ENCODE data around the gene MYOZ2. TPM values are rescaled to one million over a fixed set of nuclear protein-coding genes. Genes with fewer than 3 reads are reported as not detected.
A peak's percentile ranks its signal among the peaks of the same experiment; 100 is the strongest.

MYOZ2 gene
- total RNA-seq, 1 experiment from 2014 or later: not detected

- DNase-seq (ENCODE audit: low spot score): no peak
Measured at GRCh38 chr4:119197772-119198212, 62.2 kb downstream of the MYOZ2 start.

GRCh38 chr4:119204916-119205315, 69.3 kb downstream of the MYOZ2 start:
- DNase-seq (ENCODE audit: low spot score): no peak

- DNase-seq (ENCODE audit: low spot score): no peak
Measured at GRCh38 chr4:119205690-119206089, 70.1 kb downstream of the MYOZ2 start.

GRCh38 chr4:119206178-119206577, 70.5 kb downstream of the MYOZ2 start:
- no peak for DNase-seq (ENCODE audit: low spot score)

GRCh38 chr4:119207051-119207450, 71.4 kb downstream of the MYOZ2 start:
- no peak for DNase-seq (ENCODE audit: low spot score)

- peak; percentile 23 for DNase-seq (ENCODE audit: low spot score)
Measured at GRCh38 chr4:119209077-119209476, 73.4 kb downstream of the MYOZ2 start.

- no peak for DNase-seq (ENCODE audit: low spot score)
Measured at GRCh38 chr4:119209586-119209985, 74.0 kb downstream of the MYOZ2 start.

- no peak for DNase-seq (ENCODE audit: low spot score)
Measured at GRCh38 chr4:119210775-119211174, 75.1 kb downstream of the MYOZ2 start.

- no peak for DNase-seq (ENCODE audit: low spot score)
Measured at GRCh38 chr4:119211867-119212233, 76.2 kb downstream of the MYOZ2 start.

- peak; percentile 95 for DNase-seq (ENCODE audit: low spot score)
Measured at GRCh38 chr4:119212234-119212963, 76.8 kb downstream of the MYOZ2 start, which contains the start of gene USP53. TSS of gene USP53 (plus strand) at chr4:119212713. CDS start at chr4:119239760, 27,047 bp downstream.

GRCh38 chr4:119212964-119213606, 77.5 kb downstream of the MYOZ2 start:
- peak; percentile 93 for DNase-seq (ENCODE audit: low spot score)

- DNase-seq (ENCODE audit: low spot score): no peak
Measured at GRCh38 chr4:119218093-119218492, 82.5 kb downstream of the MYOZ2 start.

GRCh38 chr4:119221412-119221811, 85.8 kb downstream of the MYOZ2 start:
- DNase-seq (ENCODE audit: low spot score): no peak

GRCh38 chr4:119227690-119228089, 92.1 kb downstream of the MYOZ2 start:
- DNase-seq (ENCODE audit: low spot score): no peak

- no peak for DNase-seq (ENCODE audit: low spot score)
Measured at GRCh38 chr4:119228406-119228805, 92.8 kb downstream of the MYOZ2 start.

- DNase-seq (ENCODE audit: low spot score): no peak
Measured at GRCh38 chr4:119229908-119230687, 94.5 kb downstream of the MYOZ2 start.

- DNase-seq (ENCODE audit: low spot score): no peak
Measured at GRCh38 chr4:119231491-119231890, 95.9 kb downstream of the MYOZ2 start.

- DNase-seq (ENCODE audit: low spot score): no peak
Measured at GRCh38 chr4:119232286-119232685, 96.7 kb downstream of the MYOZ2 start.

- DNase-seq (ENCODE audit: low spot score): no peak
Measured at GRCh38 chr4:119233191-119233590, 97.6 kb downstream of the MYOZ2 start.

GRCh38 chr4:119233750-119234149, 98.1 kb downstream of the MYOZ2 start:
- DNase-seq (ENCODE audit: low spot score): no peak

GRCh38 chr4:119237201-119237600, 101.6 kb downstream of the MYOZ2 start:
- no peak for DNase-seq (ENCODE audit: low spot score)
